Naive B cell (primary cell): Measurements from ENCODE around the gene TCF23. TPM values are rescaled to one million over a fixed set of nuclear protein-coding genes. Genes with fewer than 3 reads are reported as not detected.
"Not testable (repeated sequence)": the region's sequence is repeated elsewhere in the genome, so short reads cannot be mapped to it uniquely, and the experiment has no call there.

ENCODE experiments used
- ATAC-seq, 2 donors: fragments of 150-1000 bp; cut with Tn5 transposase; 2 replicates each; pipeline ENCODE4 v1.10.0; 2021; ENCODE audit warnings: low read depth in 2 of 2, mild to moderate bottlenecking in 2 of 2, moderate library complexity in 2 of 2
- DNase-seq: peaks from one replicate; pipeline ENCODE4 v3.0.0; 2022
- H3K27ac Mint-ChIP-seq, 6 donors: one replicate each; pipeline ENCODE4 v1.8.0; 2020 to 2022; ENCODE audit warnings: mild to moderate bottlenecking in 6 of 6, mixed read lengths in 6 of 6, moderate library complexity in 5 of 6, inconsistent platforms in 2 of 6
- H3K27me3 Mint-ChIP-seq, 3 donors: one replicate each; pipeline ENCODE4 v1.8.0; 2021 to 2022; ENCODE audit warnings: mixed read lengths in 3 of 3, mild to moderate bottlenecking in 1 of 3
- H3K36me3 Mint-ChIP-seq, 2 donors: one replicate each; pipeline ENCODE4 v1.8.0; 2020 to 2022; ENCODE audit warnings: mixed read lengths in 2 of 2, inconsistent platforms in 1 of 2, mild to moderate bottlenecking in 1 of 2
- H3K4me1 Mint-ChIP-seq, 3 donors: one replicate each; pipeline ENCODE4 v1.8.0; 2020 to 2022; ENCODE audit warnings: mixed read lengths in 3 of 3, inconsistent platforms in 1 of 3, mild to moderate bottlenecking in 1 of 3, moderate library complexity in 1 of 3
- H3K4me3 Mint-ChIP-seq, 8 donors: one replicate each; pipeline ENCODE4 v1.8.0; 2020 to 2022; ENCODE audit warnings: mild to moderate bottlenecking in 8 of 8, mixed read lengths in 8 of 8, moderate library complexity in 8 of 8, inconsistent platforms in 2 of 8
- H3K9me3 Mint-ChIP-seq, 7 donors: one replicate each; pipeline ENCODE4 v1.8.0; 2020 to 2022; ENCODE audit warnings: mixed read lengths in 7 of 7, mild to moderate bottlenecking in 5 of 7, inconsistent platforms in 2 of 7, moderate library complexity in 1 of 7
- polyA plus RNA-seq, 6 donors: library from polyadenylated mRNA; unstranded; fragments of 300-500 nt; fragmentation: Illumina TruSeq; gene quantifications; one replicate each; pipeline ENCODE4 v1.2.3, GENCODE V29; 2021; ENCODE audit warnings: low read depth in 6 of 6

Gene TCF23
- polyA plus RNA-seq, 6 donors from 2014 or later, result not detected

DNA sequence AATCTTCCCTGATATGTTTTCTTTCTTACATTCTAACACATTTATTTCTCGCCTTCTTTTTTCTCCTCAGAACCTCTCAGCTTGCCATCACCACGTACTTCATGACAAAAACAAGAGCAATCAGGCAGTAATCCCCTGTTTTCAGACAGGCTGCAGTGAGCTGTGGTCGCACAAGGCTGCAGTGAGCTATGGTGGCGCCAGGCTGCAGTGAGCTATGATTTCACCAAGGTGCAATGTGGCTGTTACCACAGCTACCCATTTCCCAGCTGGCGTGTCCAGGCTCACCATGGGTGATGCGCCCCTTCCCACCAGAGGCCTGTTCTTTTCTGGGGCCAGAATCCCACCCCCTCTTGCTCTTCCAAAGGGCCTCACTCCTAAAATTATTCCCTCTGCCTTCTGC, 25.8 kb downstream of the TCF23 start:
- Mint-ChIP-seq H3K36me3 (no peaks in the 10 kb centered on the region), H3K4me1 (peaks cover 8 to 15% (median 8%) of the 10 kb centered on the region in 3 donors), H3K4me3 (no peak overlapping the region), H3K27me3 (peaks cover 12 to 24% (median 21%) of the 10 kb centered on the region in 3 donors), H3K9me3 (no peaks in the 10 kb centered on the region), H3K27ac (no peak overlapping the region)
- DNase-seq (no peak), ATAC-seq (no peak)

DNA sequence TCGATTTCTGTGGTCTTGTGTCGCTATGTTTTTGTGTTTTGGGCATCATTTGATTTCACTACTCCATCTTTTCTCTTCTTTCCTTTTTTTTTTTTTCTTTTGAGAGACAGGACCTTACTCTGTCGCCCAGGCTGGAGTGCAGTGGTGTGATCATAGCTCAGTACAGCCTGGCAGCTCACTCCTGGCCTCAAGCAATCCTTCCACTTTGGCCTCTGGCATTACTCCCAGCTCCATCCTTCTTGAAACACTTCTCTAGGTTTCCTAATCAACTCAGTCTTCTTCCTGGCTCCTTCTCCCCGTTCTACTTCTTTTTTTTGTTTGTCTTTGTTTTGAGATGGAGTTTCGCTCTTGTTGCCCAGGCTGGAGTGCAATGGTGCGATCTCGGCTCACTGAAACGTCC, 26.5 kb downstream of the TCF23 start:
- Mint-ChIP-seq H3K4me3 (no peak overlapping the region), H3K4me1 (peaks cover 4 to 8% (median 6%) of the 10 kb centered on the region in 3 donors), H3K27ac (no peak overlapping the region), H3K27me3 (peaks cover 16 to 25% (median 24%) of the 10 kb centered on the region in 3 donors), H3K9me3 (no peaks in the 10 kb centered on the region), H3K36me3 (no peaks in the 10 kb centered on the region)
- ATAC-seq (no peak), DNase-seq (no peak)

DNA sequence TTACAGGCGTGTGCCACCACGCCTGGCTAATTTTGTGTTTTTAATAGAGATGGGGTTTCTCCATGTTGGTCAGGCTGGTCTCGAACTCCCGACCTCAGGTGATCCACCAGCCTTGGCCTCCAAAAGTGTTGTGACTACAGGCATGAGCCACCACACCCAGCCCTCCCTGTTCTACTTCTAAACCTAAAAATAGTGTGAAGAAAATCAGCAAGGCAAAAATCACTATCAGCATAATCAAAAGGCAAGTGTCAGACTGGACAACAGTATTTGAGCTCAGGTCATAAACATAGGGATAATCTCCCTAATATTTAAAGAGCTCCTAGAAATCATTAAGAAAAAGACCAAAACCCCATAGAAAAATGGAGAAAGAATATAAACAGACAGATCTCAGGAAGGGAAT, 27.0 kb downstream of the TCF23 start:
- peaks cover 19 to 28% (median 27%) of the 10 kb centered on the region in 3 donors for H3K27me3 Mint-ChIP-seq
- not testable (repeated sequence) for H3K36me3 Mint-ChIP-seq, H3K27ac Mint-ChIP-seq, DNase-seq, H3K4me3 Mint-ChIP-seq, ATAC-seq, H3K4me1 Mint-ChIP-seq, H3K9me3 Mint-ChIP-seq

DNA sequence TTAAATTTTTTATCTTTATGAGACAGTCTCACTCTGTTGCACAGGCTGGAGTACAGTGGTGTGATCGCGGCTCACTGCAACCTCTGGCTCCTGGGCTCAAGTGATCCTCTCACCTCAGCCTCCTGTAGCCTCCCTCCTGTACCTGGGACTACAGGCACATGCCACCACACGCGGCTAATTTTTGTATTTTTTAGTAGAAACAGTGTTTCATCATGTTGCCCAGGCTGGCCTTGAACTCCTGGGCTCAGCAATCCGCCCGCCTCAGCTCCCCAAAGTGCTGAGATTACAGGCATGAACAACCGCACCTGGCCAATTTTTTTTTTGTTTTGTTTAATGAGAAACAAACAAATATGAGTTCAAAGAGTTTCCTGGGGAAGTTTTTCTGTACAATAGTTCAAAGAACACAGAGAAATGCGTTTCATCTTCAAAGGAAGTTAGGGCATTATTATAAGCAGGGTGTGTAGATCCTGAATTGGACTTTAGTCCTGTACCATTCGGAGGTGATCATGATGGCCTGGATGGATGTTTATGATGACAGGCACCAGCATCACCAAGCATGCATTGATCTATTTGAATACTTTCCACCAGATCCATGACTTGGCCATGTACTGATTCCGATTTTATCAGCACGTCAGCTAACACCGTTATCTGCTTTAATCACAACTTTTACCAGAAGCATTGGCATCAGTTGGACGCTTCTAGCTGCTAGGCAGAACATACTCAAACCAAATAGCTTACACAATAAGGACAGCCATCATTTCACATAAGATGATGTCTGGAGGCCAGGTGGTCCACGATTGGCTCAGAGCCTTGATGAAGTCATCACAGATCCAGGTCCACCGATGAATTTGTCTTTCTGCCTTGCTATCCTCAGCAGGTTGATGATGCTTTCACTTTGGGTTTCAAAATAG, 28.9 kb downstream of the TCF23 start:
- no peak for ATAC-seq

GRCh38 chr2:27178469-27178868, 29.7 kb downstream of the TCF23 start:
- DNase-seq, result no peak
- no peaks in the 10 kb centered on the region for H3K9me3 Mint-ChIP-seq
- no peak overlapping the region for H3K4me3 Mint-ChIP-seq
- ATAC-seq, result no peak
- H3K27ac Mint-ChIP-seq, result no peak overlapping the region
- H3K27me3 Mint-ChIP-seq, result peaks cover 38 to 40% (median 40%) of the 10 kb centered on the region in 3 donors
- no peaks in the 10 kb centered on the region for H3K4me1 Mint-ChIP-seq
- H3K36me3 Mint-ChIP-seq, result no peaks in the 10 kb centered on the region

More for the DNA sequence above, 28.9 kb downstream of the TCF23 start:
- DNase-seq, result no peak
- H3K27me3 Mint-ChIP-seq, result peaks cover 35 to 40% (median 38%) of the 10 kb centered on the region in 3 donors
- H3K27ac Mint-ChIP-seq, result no peak overlapping the region
- H3K4me1 Mint-ChIP-seq, result no peaks in the 10 kb centered on the region
- H3K4me3 Mint-ChIP-seq, result no peak overlapping the region
- H3K36me3 Mint-ChIP-seq, result no peaks in the 10 kb centered on the region
- H3K9me3 Mint-ChIP-seq, result no peaks in the 10 kb centered on the region

DNA sequence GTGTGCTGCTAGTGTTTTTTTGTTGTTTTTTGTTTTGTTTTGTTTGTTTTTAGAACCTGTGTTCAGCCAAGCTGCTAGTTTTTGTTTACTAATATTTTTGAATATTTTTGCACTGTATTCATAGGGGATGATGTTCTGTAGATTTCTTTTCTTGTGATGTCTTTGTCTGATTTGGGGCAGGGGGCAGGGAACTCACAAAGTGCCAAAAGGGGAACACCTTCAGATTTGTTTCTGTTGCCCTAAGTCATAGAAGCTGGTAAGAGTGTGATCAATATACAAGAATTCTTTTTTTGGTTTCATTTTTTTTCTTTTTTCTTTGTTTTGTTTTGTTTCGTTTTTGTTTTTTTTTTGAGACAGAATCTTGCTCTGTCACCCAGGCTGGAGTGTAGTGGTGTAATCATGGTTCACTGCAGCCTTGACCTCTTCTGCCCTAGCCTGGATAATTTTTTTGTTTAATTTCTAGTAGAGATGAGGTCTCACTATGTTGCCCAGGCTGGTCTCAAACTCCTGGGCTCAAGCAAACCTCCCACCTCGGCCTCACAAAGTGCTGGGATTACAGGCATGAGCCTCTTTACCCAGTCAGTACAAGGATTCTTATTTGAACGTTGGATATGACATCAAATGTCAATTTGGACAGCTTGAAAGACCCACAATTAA, 30.7 kb downstream of the TCF23 start:
- no peak for ATAC-seq
- Mint-ChIP-seq H3K27ac (no peak overlapping the region), H3K4me3 (no peak overlapping the region), H3K27me3 (peaks cover 43 to 48% (median 44%) of the 10 kb centered on the region in 3 donors), H3K9me3 (no peaks in the 10 kb centered on the region), H3K4me1 (no peaks in the 10 kb centered on the region), H3K36me3 (no peaks in the 10 kb centered on the region)
- no peak for DNase-seq

DNA sequence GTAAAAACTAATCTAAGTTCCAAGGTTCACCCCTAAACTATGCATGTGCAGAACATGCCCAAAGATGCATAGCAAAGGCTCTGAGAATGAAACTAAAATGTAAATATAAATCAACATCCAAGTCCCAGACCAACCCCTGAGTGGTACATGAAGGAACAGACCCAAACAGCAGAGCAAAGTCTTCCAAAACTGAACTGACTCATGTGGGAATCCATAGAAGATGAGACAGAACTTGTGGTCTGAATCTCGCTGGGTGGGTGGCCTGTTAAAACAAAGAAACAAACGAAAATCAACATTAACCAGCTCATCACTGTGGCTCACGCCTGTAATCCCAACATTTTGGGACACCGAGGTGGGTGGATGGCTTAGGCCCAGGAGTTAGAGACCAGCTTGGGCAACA, 33.5 kb downstream of the TCF23 start:
- Mint-ChIP-seq H3K36me3 (no peaks in the 10 kb centered on the region), H3K27me3 (peaks cover 41 to 48% (median 42%) of the 10 kb centered on the region in 3 donors), H3K4me3 (peak overlapping the region in 1 of 8 donors; percentile 17), H3K9me3 (no peaks in the 10 kb centered on the region), H3K4me1 (no peaks in the 10 kb centered on the region), H3K27ac (no peak overlapping the region)
- ATAC-seq, result no peak
- no peak for DNase-seq

DNA sequence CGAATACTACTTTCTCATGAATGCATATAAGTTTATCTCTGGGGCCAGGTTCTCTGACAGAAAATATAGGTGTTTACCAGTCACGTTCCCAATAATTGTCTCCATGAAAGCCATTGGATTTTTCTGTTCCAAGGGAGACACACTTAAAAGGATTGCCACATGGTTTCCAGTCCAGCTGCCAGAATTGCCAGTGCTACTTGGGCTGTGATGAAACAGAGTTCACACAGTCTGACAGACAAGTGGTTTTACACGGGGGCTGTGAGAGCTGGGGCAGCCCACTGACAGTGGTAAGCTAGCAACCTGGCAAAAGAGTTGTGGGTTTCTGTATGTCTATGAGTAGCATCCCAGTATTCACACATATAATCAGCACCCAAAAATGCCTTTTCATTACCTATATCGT, 35.3 kb downstream of the TCF23 start:
- Mint-ChIP-seq H3K9me3 (no peaks in the 10 kb centered on the region), H3K4me1 (no peaks in the 10 kb centered on the region), H3K27me3 (peaks cover 36 to 42% (median 40%) of the 10 kb centered on the region in 3 donors), H3K27ac (no peak overlapping the region), H3K36me3 (no peaks in the 10 kb centered on the region), H3K4me3 (no peak overlapping the region)
- DNase-seq, result no peak
- ATAC-seq, result no peak

- Mint-ChIP-seq H3K27me3 (peaks cover 31 to 33% (median 32%) of the 10 kb centered on the region in 3 donors), H3K27ac (no peak overlapping the region), H3K4me1 (no peaks in the 10 kb centered on the region)
These were observed 36.7 kb downstream of the TCF23 start for GRCh38 chr2:27185331-27186026.

DNA sequence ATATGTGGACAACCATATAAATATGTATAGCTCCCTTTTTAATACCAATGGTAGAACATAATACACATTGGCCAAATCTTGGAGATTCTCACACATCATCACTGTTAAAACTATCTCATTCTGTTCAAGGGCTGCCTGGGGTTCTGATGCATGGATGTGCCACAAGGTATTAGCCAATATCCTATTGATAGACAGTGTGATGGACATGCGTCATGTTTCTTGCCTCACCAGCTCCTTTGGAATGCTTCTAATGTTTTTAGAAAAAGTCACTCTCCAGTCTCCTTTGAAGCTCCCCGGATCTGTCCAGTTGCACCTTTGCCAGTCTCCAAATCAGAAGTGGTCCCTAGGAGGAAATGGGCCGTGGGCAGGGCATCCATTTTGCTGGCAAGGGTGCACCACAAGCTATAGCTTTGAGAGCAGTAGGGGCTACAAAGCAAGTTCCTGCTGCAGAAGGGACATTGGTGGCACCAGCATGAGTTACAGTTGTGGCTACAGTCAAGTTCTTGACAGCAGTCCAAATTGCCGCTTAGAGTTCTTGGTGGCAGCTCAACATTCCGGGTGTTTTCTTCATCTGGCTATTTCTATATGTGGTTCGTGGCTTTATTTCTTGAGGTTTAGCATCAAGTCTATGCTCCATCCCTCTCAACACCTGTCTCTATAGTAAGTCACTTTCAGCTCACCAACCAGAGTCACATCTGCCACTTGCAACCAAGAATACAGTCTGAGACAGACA, 38.0 kb downstream of the TCF23 start:
- ATAC-seq (no peak), DNase-seq (no peak)
- H3K27ac Mint-ChIP-seq, result no peak overlapping the region
- no peaks in the 10 kb centered on the region for H3K36me3 Mint-ChIP-seq
- no peak overlapping the region for H3K4me3 Mint-ChIP-seq
- H3K9me3 Mint-ChIP-seq, result no peaks in the 10 kb centered on the region
- peaks cover 19 to 26% (median 24%) of the 10 kb centered on the region in 3 donors for H3K27me3 Mint-ChIP-seq
- H3K4me1 Mint-ChIP-seq, result no peaks in the 10 kb centered on the region

More at GRCh38 chr2:27185331-27186026, 36.7 kb downstream of the TCF23 start:
- no peak overlapping the region for H3K4me3 Mint-ChIP-seq
- DNase-seq (no peak), ATAC-seq (no peak)
- H3K9me3 Mint-ChIP-seq, result no peaks in the 10 kb centered on the region
- no peaks in the 10 kb centered on the region for H3K36me3 Mint-ChIP-seq

DNA sequence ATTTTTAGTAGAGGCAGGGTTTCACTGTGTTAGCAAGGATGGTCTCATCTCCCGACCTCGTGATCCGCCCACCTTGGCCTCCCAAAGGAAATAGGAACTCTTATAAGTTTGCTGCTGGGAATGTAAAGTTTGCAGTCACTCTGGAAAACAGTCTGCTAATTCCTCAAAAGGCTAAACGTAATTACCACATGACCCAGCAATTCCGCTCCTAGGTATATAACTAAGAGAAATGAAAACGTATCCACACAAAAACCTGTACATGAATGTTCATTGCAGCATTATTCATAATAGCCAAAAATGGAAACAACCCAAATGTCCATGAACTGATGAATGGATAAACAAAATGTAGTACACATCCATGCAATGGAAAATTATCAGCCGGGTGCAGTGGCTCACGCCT, 41.2 kb downstream of the TCF23 start:
- Mint-ChIP-seq H3K4me1 (peaks cover 0 to 4% (median 4%) of the 10 kb centered on the region in 3 donors), H3K36me3 (no peaks in the 10 kb centered on the region), H3K27me3 (peaks cover 6 to 13% (median 13%) of the 10 kb centered on the region in 3 donors), H3K27ac (no peak overlapping the region), H3K4me3 (no peak overlapping the region), H3K9me3 (no peaks in the 10 kb centered on the region)
- DNase-seq, result no peak
- no peak for ATAC-seq

DNA sequence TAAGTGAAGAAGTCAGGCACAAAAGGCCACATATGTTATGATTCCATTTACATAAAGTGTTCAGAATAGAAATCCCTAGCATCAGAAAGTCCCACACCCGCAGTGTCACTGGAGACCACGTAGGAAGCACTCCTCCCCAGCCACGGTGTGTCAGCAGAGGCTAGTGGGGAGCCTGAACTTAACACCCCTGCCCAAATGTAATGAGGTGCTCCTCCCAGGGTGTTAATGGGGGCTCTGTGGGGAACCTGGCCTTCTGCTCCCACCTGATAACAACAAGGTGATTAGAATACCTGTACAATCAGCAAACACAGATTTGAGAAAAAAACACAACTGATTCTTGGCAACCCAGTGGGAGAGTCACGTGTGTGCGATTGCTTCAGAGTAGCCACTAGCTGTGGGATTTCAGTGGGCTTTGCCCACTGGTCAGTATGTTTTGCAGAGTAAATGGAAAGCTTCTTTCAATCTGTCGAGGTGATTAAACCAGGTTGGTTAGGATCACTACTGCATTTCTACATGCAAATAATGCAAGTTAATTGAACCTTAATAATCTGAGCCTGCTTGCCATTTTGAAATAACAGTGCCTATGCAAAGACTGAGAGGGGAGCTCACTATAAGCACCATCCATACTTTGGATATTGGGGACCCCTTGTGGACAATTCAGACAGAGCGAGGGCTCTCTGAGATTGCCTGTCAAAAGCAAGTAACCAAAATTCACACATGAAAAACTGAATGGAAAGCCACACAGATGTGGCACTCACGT, 42.4 kb downstream of the TCF23 start:
- Mint-ChIP-seq H3K36me3 (no peaks in the 10 kb centered on the region), H3K27me3 (peaks cover 6 to 13% (median 10%) of the 10 kb centered on the region in 3 donors), H3K4me3 (no peak overlapping the region), H3K4me1 (peaks cover 0 to 4% (median 4%) of the 10 kb centered on the region in 3 donors), H3K9me3 (no peaks in the 10 kb centered on the region), H3K27ac (no peak overlapping the region)
- ATAC-seq (peak; percentile 97 to 98), DNase-seq (peak; percentile 56)
